ENCODE data around the gene CPNE4. TPM values are rescaled to one million over a fixed set of nuclear protein-coding genes. Genes with fewer than 3 reads are reported as not detected.

The CPNE4 gene
- total and polyA plus RNA-seq, 2 donors from 2014 or later: 0.79 to 1.2 TPM

DNA sequence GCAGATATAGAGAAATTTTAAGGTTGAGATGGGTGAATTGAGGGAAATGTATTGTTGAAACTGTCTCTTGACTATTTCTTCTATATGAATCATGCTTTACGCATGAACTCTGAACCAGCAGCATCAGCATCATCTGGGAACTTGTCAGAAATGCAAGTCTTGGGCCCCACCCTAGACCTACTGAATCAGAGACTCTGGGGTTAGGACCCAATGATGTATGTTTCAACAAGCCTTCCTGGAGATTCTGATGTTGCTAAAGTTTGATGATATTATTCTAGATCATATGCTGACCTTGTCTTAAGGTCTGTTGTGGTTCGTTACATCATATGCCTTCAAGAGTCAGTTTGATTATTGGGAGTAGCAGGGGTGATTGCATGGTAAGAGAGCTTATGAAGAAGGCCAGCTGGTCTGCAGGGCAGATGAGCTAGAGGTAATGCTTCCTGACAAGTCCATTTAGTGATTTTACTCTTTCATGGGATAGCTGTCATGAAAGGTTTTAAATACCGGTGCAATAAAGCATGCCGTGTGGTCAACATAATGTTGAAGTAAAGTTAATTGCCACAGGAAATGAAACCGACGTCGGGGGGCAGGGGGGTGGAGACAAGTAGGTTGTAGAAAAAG is 379.6 kb downstream of the CPNE4 start:
- Histone ChIP-seq H3K4me3 (ENCODE audit: low read length in 3 of 3) (no peak overlapping the region), H3K4me1 (ENCODE audit: control insufficient read depth in 2 of 3, insufficient read depth in 2 of 3, low read depth in 1 of 3, low read length in 3 of 3) (no peaks in the 10 kb centered on the region), H3K9ac (ENCODE audit: low read length in 3 of 3) (no peak overlapping the region), H3K9me3 (ENCODE audit: control insufficient read depth in 2 of 3, insufficient read depth in 1 of 3, low read length in 3 of 3) (no peaks in the 10 kb centered on the region), H3K27ac (ENCODE audit: low read depth in 2 of 2, low read length in 2 of 2) (no peak overlapping the region), H3K36me3 (ENCODE audit: control insufficient read depth in 2 of 3, insufficient read depth in 3 of 3, low read length in 3 of 3) (no peaks in the 10 kb centered on the region), H3K27me3 (ENCODE audit: control insufficient read depth, insufficient read depth, low read length) (no peaks in the 10 kb centered on the region)
- peak in 2 of 5 donors; percentile 3 to 7 for DNase-seq
- no peak for FAIRE-seq
- no peak for TF ChIP-seq CTCF (IDR thresholded peaks at IDR 0.05; ENCODE audit: borderline replicate concordance, extremely low read depth, insufficient read depth)
- intact Hi-C loops (cut with DNase I): no loop called here

DNA sequence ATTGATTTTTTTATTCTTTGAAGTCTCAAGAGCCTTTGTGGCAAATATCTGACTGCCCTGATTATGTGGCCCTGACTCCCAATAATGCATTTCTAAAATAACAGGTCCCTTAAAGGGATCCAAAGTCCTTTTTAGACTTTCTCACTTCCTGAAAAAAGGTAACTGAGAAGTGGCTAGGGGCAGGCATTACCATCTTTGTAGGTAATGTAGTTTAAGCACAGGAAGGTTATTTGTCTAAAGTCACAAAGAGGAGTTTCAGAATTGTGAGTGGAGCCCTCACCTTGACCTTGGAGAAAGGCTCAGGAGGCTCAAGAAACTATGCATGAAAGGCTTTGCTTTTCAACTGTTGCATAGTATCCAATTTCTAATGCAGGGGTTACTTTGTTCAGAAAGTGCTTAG is 389.2 kb downstream of the CPNE4 start:
- H3K36me3 ChIP-seq (ENCODE audit: control insufficient read depth in 2 of 3, insufficient read depth in 3 of 3, low read length in 3 of 3): no peaks in the 10 kb centered on the region
- H3K9ac ChIP-seq (ENCODE audit: low read length in 3 of 3): no peak overlapping the region
- no peak for TF ChIP-seq CTCF (IDR thresholded peaks at IDR 0.05; ENCODE audit: borderline replicate concordance, extremely low read depth, insufficient read depth)
- H3K27me3 ChIP-seq (ENCODE audit: control insufficient read depth, insufficient read depth, low read length): no peaks in the 10 kb centered on the region
- intact Hi-C loops (cut with DNase I): no loop called here
- H3K4me3 ChIP-seq (ENCODE audit: low read length in 3 of 3): no peak overlapping the region
- no peak overlapping the region for H3K27ac ChIP-seq (ENCODE audit: low read depth in 2 of 2, low read length in 2 of 2)
- FAIRE-seq (no peak), DNase-seq (no peak)
- H3K9me3 ChIP-seq (ENCODE audit: control insufficient read depth in 2 of 3, insufficient read depth in 1 of 3, low read length in 3 of 3): no peaks in the 10 kb centered on the region
- no peaks in the 10 kb centered on the region for H3K4me1 ChIP-seq (ENCODE audit: control insufficient read depth in 2 of 3, insufficient read depth in 2 of 3, low read depth in 1 of 3, low read length in 3 of 3)

DNA sequence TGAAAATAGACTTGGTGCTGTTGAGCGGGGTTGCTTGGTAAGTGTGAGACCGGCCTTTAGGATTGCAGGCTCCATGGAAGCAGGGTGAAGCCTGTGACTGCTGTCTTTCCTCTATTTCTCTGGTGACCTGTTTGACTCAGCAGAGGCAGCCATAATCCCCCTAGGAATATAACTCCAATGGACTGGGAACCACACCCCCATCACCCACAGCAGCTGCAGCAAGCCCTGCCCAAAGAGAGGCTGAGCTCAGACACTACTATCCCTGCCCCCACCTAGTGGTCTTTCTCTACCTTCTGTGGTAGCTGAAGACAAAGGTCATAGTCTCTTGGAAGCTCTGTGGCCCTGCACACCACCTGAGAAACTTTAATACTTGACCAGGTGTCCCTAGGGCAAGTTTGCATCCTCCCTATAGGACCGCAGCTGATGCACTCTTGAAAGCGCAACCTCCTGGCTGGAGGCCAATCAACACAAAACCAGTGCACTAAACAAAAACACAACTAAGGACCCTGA is 398.5 kb downstream of the CPNE4 start:
- Histone ChIP-seq H3K4me1 (ENCODE audit: control insufficient read depth in 2 of 3, insufficient read depth in 2 of 3, low read depth in 1 of 3, low read length in 3 of 3) (no peaks in the 10 kb centered on the region), H3K9me3 (ENCODE audit: control insufficient read depth in 2 of 3, insufficient read depth in 1 of 3, low read length in 3 of 3) (no peaks in the 10 kb centered on the region), H3K36me3 (ENCODE audit: control insufficient read depth in 2 of 3, insufficient read depth in 3 of 3, low read length in 3 of 3) (no peaks in the 10 kb centered on the region), H3K27ac (ENCODE audit: low read depth in 2 of 2, low read length in 2 of 2) (no peak overlapping the region), H3K4me3 (ENCODE audit: low read length in 3 of 3) (no peak overlapping the region), H3K27me3 (ENCODE audit: control insufficient read depth, insufficient read depth, low read length) (no peaks in the 10 kb centered on the region), H3K9ac (ENCODE audit: low read length in 3 of 3) (no peak overlapping the region)
- no peak for TF ChIP-seq CTCF (IDR thresholded peaks at IDR 0.05; ENCODE audit: borderline replicate concordance, extremely low read depth, insufficient read depth)
- FAIRE-seq (no peak), DNase-seq (no peak)
- intact Hi-C loops (cut with DNase I): no loop called here

DNA sequence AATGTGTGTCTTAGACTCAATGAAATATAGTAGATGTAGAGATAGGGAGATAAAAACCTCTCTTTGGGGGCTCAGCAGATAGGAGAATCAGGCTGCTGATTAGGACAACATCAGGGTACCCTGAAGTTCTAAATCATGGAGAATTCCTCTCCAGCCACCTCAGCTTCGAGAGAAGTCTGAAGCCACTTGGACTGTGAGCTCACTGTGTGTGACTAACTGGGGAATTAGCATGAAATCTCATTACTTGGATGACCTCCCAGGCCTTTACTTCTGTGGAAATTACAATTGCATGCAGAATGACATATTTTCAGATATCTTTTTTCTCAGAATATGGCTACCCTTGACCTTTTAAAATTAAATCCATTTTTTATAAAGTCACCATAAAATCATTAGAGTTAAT is 404.0 kb downstream of the CPNE4 start:
- intact Hi-C loops (cut with DNase I): no loop called here
- H3K9me3 ChIP-seq (ENCODE audit: control insufficient read depth in 2 of 3, insufficient read depth in 1 of 3, low read length in 3 of 3): no peaks in the 10 kb centered on the region
- FAIRE-seq (no peak), DNase-seq (no peak)
- H3K9ac ChIP-seq (ENCODE audit: low read length in 3 of 3): no peak overlapping the region
- no peak for TF ChIP-seq CTCF (IDR thresholded peaks at IDR 0.05; ENCODE audit: borderline replicate concordance, extremely low read depth, insufficient read depth)
- no peak overlapping the region for H3K27ac ChIP-seq (ENCODE audit: low read depth in 2 of 2, low read length in 2 of 2)
- H3K27me3 ChIP-seq (ENCODE audit: control insufficient read depth, insufficient read depth, low read length): no peaks in the 10 kb centered on the region
- H3K4me3 ChIP-seq (ENCODE audit: low read length in 3 of 3): no peak overlapping the region
- H3K36me3 ChIP-seq (ENCODE audit: control insufficient read depth in 2 of 3, insufficient read depth in 3 of 3, low read length in 3 of 3): no peaks in the 10 kb centered on the region
- H3K4me1 ChIP-seq (ENCODE audit: control insufficient read depth in 2 of 3, insufficient read depth in 2 of 3, low read depth in 1 of 3, low read length in 3 of 3): no peaks in the 10 kb centered on the region

All from kidney (tissue), 14 donors.